Peyer's patch (tissue), 4 donors: ENCODE results near the gene SEMA3A.

Experiments used
- POLR2A ChIP-seq, 2 donors: fragments of 450-650 bp; IDR thresholded peaks; one replicate each; pipeline ENCODE4 v1.5.1; 2017; ENCODE audit warnings: antibody characterized with exemption in 2 of 2, mild to moderate bottlenecking in 2 of 2, moderate library complexity in 2 of 2
- TF ChIP-seq, protein P1 (sequence below), 6 experiments: fragments of 450-650 bp in 4 of 6; fragments of 200-600 bp in 2 of 6; sonication (generic) in 1 of 6; IDR thresholded peaks; one replicate each; pipeline ENCODE4 v1.5.1; 2017 to 2019; ENCODE audit warnings: antibody characterized with exemption in 6 of 6, mild to moderate bottlenecking in 3 of 6, moderate library complexity in 1 of 6

DNA sequence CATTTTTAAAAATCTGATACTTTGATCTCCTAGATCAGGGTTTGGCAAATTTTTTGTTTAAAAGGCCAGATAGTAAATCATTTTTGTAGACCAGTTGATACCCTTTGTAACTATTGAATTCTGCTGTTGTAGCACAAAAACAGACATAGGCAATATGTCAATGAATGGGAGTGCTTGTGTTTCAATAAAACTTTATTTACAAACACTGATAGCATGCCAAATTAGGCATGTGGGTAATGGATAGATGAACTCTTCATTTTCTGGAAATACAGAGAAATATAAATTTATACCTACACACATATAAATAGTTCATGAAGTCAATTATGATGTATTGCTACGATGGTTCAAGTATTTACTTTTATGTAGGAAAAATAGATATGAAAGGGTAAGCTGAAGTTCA lies 60.4 kb downstream of the SEMA3A start:
- TF ChIP-seq, protein P1, sequence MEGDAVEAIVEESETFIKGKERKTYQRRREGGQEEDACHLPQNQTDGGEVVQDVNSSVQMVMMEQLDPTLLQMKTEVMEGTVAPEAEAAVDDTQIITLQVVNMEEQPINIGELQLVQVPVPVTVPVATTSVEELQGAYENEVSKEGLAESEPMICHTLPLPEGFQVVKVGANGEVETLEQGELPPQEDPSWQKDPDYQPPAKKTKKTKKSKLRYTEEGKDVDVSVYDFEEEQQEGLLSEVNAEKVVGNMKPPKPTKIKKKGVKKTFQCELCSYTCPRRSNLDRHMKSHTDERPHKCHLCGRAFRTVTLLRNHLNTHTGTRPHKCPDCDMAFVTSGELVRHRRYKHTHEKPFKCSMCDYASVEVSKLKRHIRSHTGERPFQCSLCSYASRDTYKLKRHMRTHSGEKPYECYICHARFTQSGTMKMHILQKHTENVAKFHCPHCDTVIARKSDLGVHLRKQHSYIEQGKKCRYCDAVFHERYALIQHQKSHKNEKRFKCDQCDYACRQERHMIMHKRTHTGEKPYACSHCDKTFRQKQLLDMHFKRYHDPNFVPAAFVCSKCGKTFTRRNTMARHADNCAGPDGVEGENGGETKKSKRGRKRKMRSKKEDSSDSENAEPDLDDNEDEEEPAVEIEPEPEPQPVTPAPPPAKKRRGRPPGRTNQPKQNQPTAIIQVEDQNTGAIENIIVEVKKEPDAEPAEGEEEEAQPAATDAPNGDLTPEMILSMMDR (IDR thresholded peaks at IDR 0.05): no peak
- TF ChIP-seq POLR2A (IDR thresholded peaks at IDR 0.05): no peak
